ENCODE data around the gene LYRM2.

Gene LYRM2

GRCh38 chr6:89596484-89596883 lies 42.1 kb downstream of the LYRM2 start:
- H4K20me1 ChIP-seq (ENCODE audit: insufficient read depth, low read length): no peaks in the 10 kb centered on the region
- H3K9me3 ChIP-seq (ENCODE audit: insufficient read depth, low read length): no peaks in the 10 kb centered on the region
- peak overlapping the region; percentile 58 for H3K4me2 ChIP-seq (ENCODE audit: low read length)
- H3K9ac ChIP-seq (ENCODE audit: low read length): peak overlapping the region; percentile 43; the same call in 1 of the 2 replicates
- H3K4me3 ChIP-seq (ENCODE audit: low read length): peak overlapping the region; percentile 25; the same call in 1 of the 2 replicates
- H3K4me1 ChIP-seq (ENCODE audit: low read length): peaks cover 35% of the 10 kb centered on the region
- peak overlapping the region; percentile 34; the same call in 1 of the 2 replicates for H2AFZ ChIP-seq (ENCODE audit: low read depth, low read length)
- H3K27me3 ChIP-seq (ENCODE audit: low read depth, low read length): no peaks in the 10 kb centered on the region
- TF ChIP-seq CTCF (IDR thresholded peaks at IDR 0.05; ENCODE audit: low read depth, low read length): no peak
- TF ChIP-seq EZH2phosphoT487 (IDR thresholded peaks at IDR 0.05; ENCODE audit: low read depth): no peak
- peak overlapping the region; percentile 86 for H3K27ac ChIP-seq (ENCODE audit: low read length)
- no peaks in the 10 kb centered on the region for H3K36me3 ChIP-seq (replicated peaks; ENCODE audit: low read depth, low read length)
- no peaks in the 10 kb centered on the region for H3K79me2 ChIP-seq (ENCODE audit: low read length)

GRCh38 chr6:89596056-89596455 lies 42.5 kb downstream of the LYRM2 start:
- Histone ChIP-seq H2AFZ (ENCODE audit: low read depth, low read length) (peak overlapping the region; percentile 65; the same call in 1 of the 2 replicates), H3K79me2 (ENCODE audit: low read length) (no peaks in the 10 kb centered on the region), H3K36me3 (replicated peaks; ENCODE audit: low read depth, low read length) (no peaks in the 10 kb centered on the region), H3K27me3 (ENCODE audit: low read depth, low read length) (no peaks in the 10 kb centered on the region), H3K27ac (ENCODE audit: low read length) (peak overlapping the region; percentile 86), H3K9me3 (ENCODE audit: insufficient read depth, low read length) (no peaks in the 10 kb centered on the region), H3K4me2 (ENCODE audit: low read length) (peak overlapping the region; percentile 58), H3K4me3 (ENCODE audit: low read length) (peak overlapping the region; percentile 25; the same call in 1 of the 2 replicates), H3K9ac (ENCODE audit: low read length) (peak overlapping the region; percentile 43; the same call in 1 of the 2 replicates), H3K4me1 (ENCODE audit: low read length) (peaks cover 35% of the 10 kb centered on the region), H4K20me1 (ENCODE audit: insufficient read depth, low read length) (no peaks in the 10 kb centered on the region)
- no peak for TF ChIP-seq CTCF (IDR thresholded peaks at IDR 0.05; ENCODE audit: low read depth, low read length)
- TF ChIP-seq EZH2phosphoT487 (IDR thresholded peaks at IDR 0.05; ENCODE audit: low read depth): no peak

- H3K4me1 ChIP-seq (ENCODE audit: low read length): peaks cover 14% of the 10 kb centered on the region
- H3K36me3 ChIP-seq (replicated peaks; ENCODE audit: low read depth, low read length): no peaks in the 10 kb centered on the region
- TF ChIP-seq EZH2phosphoT487 (IDR thresholded peaks at IDR 0.05; ENCODE audit: low read depth): no peak
- TF ChIP-seq CTCF (IDR thresholded peaks at IDR 0.05; ENCODE audit: low read depth, low read length): no peak
- H3K9ac ChIP-seq (ENCODE audit: low read length): no peak overlapping the region
- no peaks in the 10 kb centered on the region for H3K9me3 ChIP-seq (ENCODE audit: insufficient read depth, low read length)
- H3K27me3 ChIP-seq (ENCODE audit: low read depth, low read length): no peaks in the 10 kb centered on the region
- no peaks in the 10 kb centered on the region for H3K79me2 ChIP-seq (ENCODE audit: low read length)
- no peak overlapping the region for H3K4me2 ChIP-seq (ENCODE audit: low read length)
- H3K4me3 ChIP-seq (ENCODE audit: low read length): no peak overlapping the region
- H2AFZ ChIP-seq (ENCODE audit: low read depth, low read length): no peak overlapping the region
- no peaks in the 10 kb centered on the region for H4K20me1 ChIP-seq (ENCODE audit: insufficient read depth, low read length)
- H3K27ac ChIP-seq (ENCODE audit: low read length): no peak overlapping the region
These were observed 46.8 kb downstream of the LYRM2 start for GRCh38 chr6:89591745-89592144.

- Histone ChIP-seq H3K4me2 (ENCODE audit: low read length) (no peak overlapping the region), H4K20me1 (ENCODE audit: insufficient read depth, low read length) (no peaks in the 10 kb centered on the region), H3K27me3 (ENCODE audit: low read depth, low read length) (no peaks in the 10 kb centered on the region), H3K4me3 (ENCODE audit: low read length) (no peak overlapping the region), H3K9ac (ENCODE audit: low read length) (no peak overlapping the region), H3K79me2 (ENCODE audit: low read length) (no peaks in the 10 kb centered on the region), H2AFZ (ENCODE audit: low read depth, low read length) (no peak overlapping the region), H3K9me3 (ENCODE audit: insufficient read depth, low read length) (no peaks in the 10 kb centered on the region), H3K27ac (ENCODE audit: low read length) (no peak overlapping the region), H3K36me3 (replicated peaks; ENCODE audit: low read depth, low read length) (no peaks in the 10 kb centered on the region), H3K4me1 (ENCODE audit: low read length) (no peaks in the 10 kb centered on the region)
- TF ChIP-seq EZH2phosphoT487 (IDR thresholded peaks at IDR 0.05; ENCODE audit: low read depth) (no peak), CTCF (IDR thresholded peaks at IDR 0.05; ENCODE audit: low read depth, low read length) (no peak)
These were observed 48.4 kb downstream of the LYRM2 start for GRCh38 chr6:89590133-89590532.
